PC-3 (cell line): Measurements from ENCODE around the gene HDLBP. TPM values are rescaled to one million over a fixed set of nuclear protein-coding genes. Genes with fewer than 3 reads are reported as not detected.

ENCODE experiments used
- ATAC-seq: fragments of 200-7000 bp; cut with Tn5 transposase; 2 replicates; pipeline ENCODE4 v1.9.1; 2020; ENCODE audit warnings: mild to moderate bottlenecking, moderate library complexity
- BruUV-seq: library from RNA; stranded (reverse); fragments of 400-500 nt; replicated peaks from 2 replicates; lab custom pipeline; 2021; lab: Mats Ljungman, UMichigan
- CTCF ChIA-PET: fragments of 300-600 bp; sonication (Branson Sonifier 250); formaldehyde crosslinking; loops from one replicate; lab custom pipeline; 2022; ENCODE audit warnings: antibody characterized with exemption; lab: Charles Lee
- POLR2A ChIA-PET: fragments of 300-600 bp; sonication (Branson Sonifier 250); formaldehyde crosslinking; loops from one replicate; lab custom pipeline; 2022; ENCODE audit warnings: antibody characterized with exemption; ENCODE audit not compliant: unreplicated experiment; lab: Charles Lee
- DNase-seq: peaks from one replicate; pipeline ENCODE4 v3.0.0-alpha.2; 2015
- H2AFZ ChIP-seq: fragments of 300-600 bp; sonication (generic); 2 replicates; pipeline ENCODE4 v1.6.0; 2016; ENCODE audit warnings: antibody characterized with exemption, low read length
- H3F3A ChIP-seq: fragments of 300-600 bp; sonication (generic); one replicate; pipeline ENCODE4 v1.6.0; 2017; ENCODE audit warnings: antibody characterized with exemption, low read length, control low read depth, mild to moderate bottlenecking; ENCODE audit not compliant: unreplicated experiment
- H3K27ac ChIP-seq: fragments of 300-600 bp; sonication (generic); 2 replicates; pipeline ENCODE4 v1.5.1; 2016; ENCODE audit warnings: mild to moderate bottlenecking, low read length
- H3K27me3 ChIP-seq: fragments of 300-600 bp; sonication (generic); 2 replicates; pipeline ENCODE4 v1.6.1; 2016; ENCODE audit warnings: low read length, mixed read lengths
- H3K36me3 ChIP-seq: fragments of 300-600 bp; sonication (generic); 2 replicates; pipeline ENCODE4 v1.6.1; 2016; ENCODE audit warnings: low read depth, mixed run types, low read length, mixed read lengths
- H3K4me1 ChIP-seq: fragments of 300-600 bp; sonication (generic); 2 replicates; pipeline ENCODE4 v1.5.1; 2016; ENCODE audit warnings: low read length; ENCODE audit not compliant: insufficient read depth
- H3K4me2 ChIP-seq: fragments of 300-600 bp; sonication (generic); 2 replicates; pipeline ENCODE4 v1.6.0; 2016; ENCODE audit warnings: low read length
- H3K4me3 ChIP-seq: fragments of 300-600 bp; sonication (generic); 2 replicates; pipeline ENCODE4 v1.5.1; 2016; ENCODE audit warnings: mild to moderate bottlenecking, low read length, mixed read lengths
- H3K79me2 ChIP-seq: fragments of 300-600 bp; sonication (generic); 2 replicates; pipeline ENCODE4 v1.6.1; 2017; ENCODE audit warnings: low read length, mixed read lengths
- H3K9ac ChIP-seq: fragments of 300-600 bp; sonication (generic); 2 replicates; pipeline ENCODE4 v1.6.0; 2016; ENCODE audit warnings: mild to moderate bottlenecking, low read length
- H3K9me2 ChIP-seq: fragments of 300-600 bp; sonication (generic); replicated peaks from 2 replicates; pipeline ENCODE4 v1.6.1; 2016; ENCODE audit warnings: mixed run types, low read length, mixed read lengths
- H3K9me3 ChIP-seq: fragments of 300-600 bp; sonication (generic); 2 replicates; pipeline ENCODE4 v1.6.1; 2016; ENCODE audit warnings: low read length, mixed read lengths
- H4K20me1 ChIP-seq: fragments of 300-600 bp; sonication (generic); 2 replicates; pipeline ENCODE4 v1.6.1; 2016; ENCODE audit warnings: low read length, mixed read lengths
- CTCF ChIP-seq: fragments of 300-600 bp; sonication (generic); conservative IDR thresholded peaks from 2 replicates; pipeline ENCODE4 v1.5.1; 2017; ENCODE audit warnings: antibody characterized with exemption, low read depth, mild to moderate bottlenecking, low read length
- EZH2 ChIP-seq: fragments of 300-600 bp; sonication (generic); IDR thresholded peaks from one replicate; pipeline ENCODE4 v1.6.1; 2017; ENCODE audit warnings: antibody characterized with exemption, mild to moderate bottlenecking, low read length; ENCODE audit not compliant: unreplicated experiment
- EZH2phosphoT487 ChIP-seq: fragments of 300-600 bp; sonication (generic); IDR thresholded peaks from 2 replicates; pipeline ENCODE4 v1.6.1; 2018; ENCODE audit warnings: mild to moderate bottlenecking, antibody characterized with exemption, low read length, borderline replicate concordance
- intact Hi-C: fragments of 100-400 bp; cut with micrococcal nuclease; formaldehyde crosslinking; loops from 2 replicates; pipeline ENCODE4 v1.9.0; 2023
- total RNA-seq: library from RNA; depleted of rRNA; stranded (reverse); fragments of >200 nt; gene quantifications from 2 replicates; pipeline ENCODE4 v1.2.3, GENCODE V29; 2014

HDLBP gene
- total RNA-seq, 1 experiment from 2014 or later, result 410 TPM

DNA sequence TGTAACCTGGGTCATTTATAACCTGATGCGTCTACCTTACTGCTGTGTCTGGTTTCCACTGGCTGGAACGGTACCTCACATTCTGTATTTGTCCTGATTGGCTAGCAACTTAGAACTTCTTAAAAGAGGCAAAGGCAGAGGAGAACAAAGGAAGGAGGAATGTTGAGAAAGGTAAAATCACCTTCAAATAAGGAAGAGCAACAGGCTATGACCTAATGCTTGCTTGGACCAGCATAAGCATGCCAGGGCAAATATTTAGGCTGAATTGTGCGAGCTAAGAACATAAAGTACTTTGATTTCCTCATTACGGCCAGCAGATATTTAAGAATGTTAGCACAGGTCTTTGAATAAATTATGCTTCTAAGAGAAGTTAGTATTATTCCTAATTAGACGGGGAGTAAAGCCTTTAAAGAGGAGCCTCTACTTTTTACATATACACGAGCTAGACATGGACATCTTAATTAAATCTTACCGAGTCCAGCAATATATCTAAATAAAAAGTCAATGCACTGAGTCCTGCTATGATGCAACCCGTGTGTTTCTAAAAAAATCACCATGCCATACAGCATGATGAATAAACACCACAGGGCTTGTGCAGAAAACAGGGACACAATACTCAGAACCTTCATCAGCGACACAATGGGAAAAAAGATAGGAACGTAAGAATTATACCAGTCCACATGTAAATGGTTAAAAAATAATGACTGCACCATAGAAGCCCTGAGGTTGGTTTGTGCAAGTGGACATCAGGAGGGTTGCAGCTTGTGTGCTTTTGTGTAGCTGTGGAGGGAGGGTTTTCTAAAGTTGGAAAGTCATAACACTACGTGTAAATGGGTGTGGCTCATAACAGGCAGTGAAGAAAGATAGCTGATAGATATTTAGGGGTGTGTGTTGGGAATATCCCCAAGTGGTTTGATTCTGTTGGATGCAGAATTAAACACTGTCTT is 14.5 kb upstream of the HDLBP start:
- ATAC-seq (no peak), DNase-seq (no peak)
- H3K79me2 ChIP-seq, result peaks cover 15% of the 10 kb centered on the region; the same call in 1 of the 2 replicates
- H3K27me3 ChIP-seq, result no peaks in the 10 kb centered on the region
- no peak overlapping the region for H3K4me3 ChIP-seq
- no peaks in the 10 kb centered on the region for H3K9me3 ChIP-seq
- no TSS peak for BruUV-seq
- H3K4me1 ChIP-seq, result no peaks in the 10 kb centered on the region
- peaks cover 48% of the 10 kb centered on the region for H3K36me3 ChIP-seq
- CTCF ChIA-PET, result no interaction called here
- H2AFZ ChIP-seq, result no peak overlapping the region
- POLR2A ChIA-PET, result no interaction called here
- H3K4me2 ChIP-seq, result no peak overlapping the region
- no peak overlapping the region for H3K27ac ChIP-seq
- H3K9ac ChIP-seq, result no peak overlapping the region
- intact Hi-C loops, result no loop called here
- TF ChIP-seq EZH2phosphoT487, result no peak
- no peak for TF ChIP-seq CTCF
- TF ChIP-seq EZH2, result no peak
- H4K20me1 ChIP-seq, result peaks cover 4% of the 10 kb centered on the region; the same call in 1 of the 2 replicates
- no peaks in the 10 kb centered on the region for H3F3A ChIP-seq
- no peaks in the 10 kb centered on the region for H3K9me2 ChIP-seq

DNA sequence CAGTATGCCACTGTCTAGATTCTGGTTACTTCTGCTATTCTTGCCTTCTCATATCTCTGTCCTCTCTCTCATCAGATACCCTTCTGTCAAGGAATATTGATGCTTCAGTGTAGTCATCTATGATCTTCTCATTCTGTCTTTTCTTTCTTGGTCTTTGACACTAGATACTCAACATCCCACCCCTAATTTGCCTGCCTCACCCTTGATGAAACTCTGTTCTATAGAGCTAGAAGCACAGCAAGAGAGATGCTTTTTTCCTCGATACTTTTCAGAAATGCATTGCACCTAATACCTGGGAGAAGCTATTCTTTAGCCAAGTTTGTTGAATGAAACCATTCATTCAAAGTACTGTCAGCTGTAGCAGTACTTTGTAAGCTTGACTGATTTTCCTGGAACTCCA is 9.8 kb upstream of the HDLBP start:
- no TSS peak for BruUV-seq
- intact Hi-C loops, result no loop called here
- no peak for DNase-seq
- Histone ChIP-seq H3K27ac (no peak overlapping the region), H3K36me3 (peaks cover 41% of the 10 kb centered on the region), H3K9ac (no peak overlapping the region), H4K20me1 (peaks cover 12% of the 10 kb centered on the region; the same call in 1 of the 2 replicates), H3K4me3 (no peak overlapping the region), H3K9me2 (no peaks in the 10 kb centered on the region), H3F3A (no peaks in the 10 kb centered on the region), H3K27me3 (no peaks in the 10 kb centered on the region), H3K9me3 (no peaks in the 10 kb centered on the region), H3K79me2 (peaks cover 62% of the 10 kb centered on the region), H3K4me1 (0 out of 2 replicates have a peak, but pooled peaks cover 2% of the 10 kb centered on the region), H3K4me2 (no peak overlapping the region), H2AFZ (no peak overlapping the region)
- ChIA-PET CTCF (no interaction called here), POLR2A (no interaction called here)
- TF ChIP-seq EZH2phosphoT487, result no peak
- no peak for TF ChIP-seq EZH2
- TF ChIP-seq CTCF, result no peak
- no peak for ATAC-seq

DNA sequence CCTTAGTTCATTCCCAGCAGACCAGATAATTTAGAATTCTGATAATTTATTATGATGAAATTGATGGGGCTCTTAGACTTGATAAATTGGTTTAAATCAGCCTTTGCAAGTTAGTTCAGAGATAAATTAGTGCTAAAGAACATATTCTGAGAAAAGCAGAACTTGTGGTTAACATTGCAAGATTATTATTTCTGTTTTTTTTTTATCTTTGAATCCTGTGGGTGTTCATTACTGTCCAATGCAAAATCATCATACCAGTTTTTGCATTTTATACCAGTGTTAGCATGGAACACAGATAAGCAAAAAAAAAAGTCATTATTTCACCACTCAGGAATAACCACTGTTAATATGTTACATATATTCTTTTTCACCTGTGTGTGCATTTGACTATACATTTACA is 9.3 kb upstream of the HDLBP start:
- Histone ChIP-seq H2AFZ (no peak overlapping the region), H3K36me3 (peaks cover 36% of the 10 kb centered on the region), H3K27ac (no peak overlapping the region), H3K9ac (no peak overlapping the region), H3K9me2 (no peaks in the 10 kb centered on the region), H4K20me1 (peaks cover 17% of the 10 kb centered on the region), H3K79me2 (peaks cover 67% of the 10 kb centered on the region), H3F3A (no peaks in the 10 kb centered on the region), H3K4me2 (no peak overlapping the region), H3K4me1 (0 out of 2 replicates have a peak, but pooled peaks cover 6% of the 10 kb centered on the region), H3K27me3 (no peaks in the 10 kb centered on the region), H3K4me3 (no peak overlapping the region), H3K9me3 (no peaks in the 10 kb centered on the region)
- BruUV-seq, result no TSS peak
- intact Hi-C loops, result no loop called here
- no peak for ATAC-seq
- ChIA-PET POLR2A (no interaction called here), CTCF (no interaction called here)
- no peak for TF ChIP-seq CTCF
- DNase-seq, result no peak
